ENCODE measurements around the gene ARHGAP44. TPM values are rescaled to one million over a fixed set of nuclear protein-coding genes. Genes with fewer than 3 reads are reported as not detected.
A peak's percentile ranks its signal among the peaks of the same experiment; 100 is the strongest.
"Not testable (repeated sequence)": the region's sequence is repeated elsewhere in the genome, so short reads cannot be mapped to it uniquely, and the experiment has no call there.

Gene ARHGAP44
- total RNA-seq, 4 donors from 2014 or later = 11.2 to 19.7 (median 14.9) TPM

DNA sequence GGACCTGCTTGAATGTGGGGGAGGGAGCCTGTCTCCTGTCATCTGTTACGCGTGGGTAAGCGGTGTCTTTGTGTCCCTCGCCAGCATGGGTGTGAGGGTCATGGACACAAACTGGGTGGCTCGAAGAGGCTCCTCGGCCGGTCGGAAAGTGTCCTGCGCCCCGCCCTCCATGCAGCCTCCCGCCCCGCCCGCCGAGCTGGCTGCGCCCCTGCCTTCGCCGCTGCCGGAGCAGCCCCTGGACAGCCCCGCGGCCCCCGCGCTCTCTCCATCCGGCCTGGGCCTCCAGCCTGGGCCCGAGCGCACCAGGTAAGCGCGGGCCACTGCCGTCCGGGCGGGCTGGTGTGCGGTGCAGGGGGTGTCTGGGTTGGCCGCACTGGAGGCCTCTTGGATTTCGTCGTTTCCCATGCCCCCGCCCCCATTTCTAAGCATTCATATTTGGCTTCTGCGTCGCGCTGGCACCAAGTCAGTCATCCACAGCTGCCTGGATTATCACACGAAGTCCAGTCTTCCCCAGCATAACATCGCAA is 184.8 kb downstream of the ARHGAP44 start:
- no peak for DNase-seq
- no peaks in the 10 kb centered on the region for H3K27me3 ChIP-seq
- TF ChIP-seq CTCF (IDR thresholded peaks at IDR 0.05) (no peak), POLR2A (IDR thresholded peaks at IDR 0.05) (no peak)
- no peaks in the 10 kb centered on the region for H3K36me3 ChIP-seq
- H3K4me3 ChIP-seq = peak overlapping the region; percentile 1 to 37 (median 16)
- no peak overlapping the region for H3K27ac ChIP-seq
- H3K9me3 ChIP-seq = no peaks in the 10 kb centered on the region
- H3K4me1 ChIP-seq = peaks cover 0 to 11% (median 0%) of the 10 kb centered on the region in 4 donors

GRCh38 chr17:12977008-12977751 is 187.9 kb downstream of the ARHGAP44 start:
- TF ChIP-seq POLR2A (IDR thresholded peaks at IDR 0.05) = no peak
- no peak for TF ChIP-seq CTCF (IDR thresholded peaks at IDR 0.05)
- no peaks in the 10 kb centered on the region for H3K27me3 ChIP-seq
- H3K27ac ChIP-seq = no peak overlapping the region
- DNase-seq = no peak
- H3K4me1 ChIP-seq = peaks cover 0 to 11% (median 0%) of the 10 kb centered on the region in 4 donors
- H3K9me3 ChIP-seq = no peaks in the 10 kb centered on the region
- no peak overlapping the region for H3K4me3 ChIP-seq
- H3K36me3 ChIP-seq = no peaks in the 10 kb centered on the region

GRCh38 chr17:12978787-12979186 is 189.5 kb downstream of the ARHGAP44 start:
- not testable (repeated sequence) for H3K27me3 ChIP-seq, H3K27ac ChIP-seq, H3K36me3 ChIP-seq, DNase-seq, H3K4me1 ChIP-seq, H3K4me3 ChIP-seq, H3K9me3 ChIP-seq

- Histone ChIP-seq H3K27me3 (no peaks in the 10 kb centered on the region), H3K36me3 (no peaks in the 10 kb centered on the region), H3K4me1 (peaks cover 0 to 3% (median 0%) of the 10 kb centered on the region in 4 donors), H3K9me3 (no peaks in the 10 kb centered on the region), H3K4me3 (no peak overlapping the region), H3K27ac (no peak overlapping the region)
- no peak for TF ChIP-seq CTCF (IDR thresholded peaks at IDR 0.05)
- TF ChIP-seq POLR2A (IDR thresholded peaks at IDR 0.05) = no peak
- no peak for DNase-seq
These were observed 189.9 kb downstream of the ARHGAP44 start for GRCh38 chr17:12979246-12979645.

DNA sequence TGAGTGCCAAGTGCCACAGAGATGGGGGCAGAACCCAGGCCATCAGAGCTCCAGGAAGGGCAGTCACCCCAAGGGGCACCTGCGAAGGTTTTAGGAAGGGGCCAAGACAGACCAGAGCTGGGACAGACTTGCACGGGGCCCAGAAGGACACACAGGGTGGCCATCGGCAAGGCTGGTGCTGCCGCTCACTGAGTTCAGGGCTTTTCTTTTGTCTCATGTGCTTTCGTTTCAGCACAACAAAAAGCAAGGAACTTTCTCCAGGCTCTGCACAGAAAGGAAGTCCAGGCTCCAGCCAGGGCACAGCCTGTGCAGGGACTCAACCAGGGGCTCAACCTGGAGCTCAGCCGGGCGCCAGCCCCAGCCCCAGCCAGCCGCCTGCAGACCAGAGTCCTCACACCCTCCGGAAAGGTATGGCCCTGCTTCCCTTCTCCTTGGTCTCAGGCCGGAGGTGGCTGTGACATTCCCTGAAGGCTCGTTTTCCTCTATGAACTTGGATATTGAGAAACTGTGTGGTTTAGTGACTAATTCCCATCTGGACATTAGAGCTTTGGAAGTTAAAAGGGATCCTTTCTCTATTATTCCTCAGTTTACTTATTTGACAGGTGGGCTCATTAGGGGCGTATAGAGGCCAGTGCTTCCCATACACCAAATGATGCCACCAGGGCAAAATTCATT is 190.7 kb downstream of the ARHGAP44 start:
- no peaks in the 10 kb centered on the region for H3K36me3 ChIP-seq
- TF ChIP-seq CTCF (IDR thresholded peaks at IDR 0.05) (no peak), POLR2A (IDR thresholded peaks at IDR 0.05) (no peak)
- H3K4me1 ChIP-seq = no peaks in the 10 kb centered on the region
- no peaks in the 10 kb centered on the region for H3K9me3 ChIP-seq
- DNase-seq = no peak
- no peaks in the 10 kb centered on the region for H3K27me3 ChIP-seq
- H3K27ac ChIP-seq = no peak overlapping the region
- H3K4me3 ChIP-seq = no peak overlapping the region

DNA sequence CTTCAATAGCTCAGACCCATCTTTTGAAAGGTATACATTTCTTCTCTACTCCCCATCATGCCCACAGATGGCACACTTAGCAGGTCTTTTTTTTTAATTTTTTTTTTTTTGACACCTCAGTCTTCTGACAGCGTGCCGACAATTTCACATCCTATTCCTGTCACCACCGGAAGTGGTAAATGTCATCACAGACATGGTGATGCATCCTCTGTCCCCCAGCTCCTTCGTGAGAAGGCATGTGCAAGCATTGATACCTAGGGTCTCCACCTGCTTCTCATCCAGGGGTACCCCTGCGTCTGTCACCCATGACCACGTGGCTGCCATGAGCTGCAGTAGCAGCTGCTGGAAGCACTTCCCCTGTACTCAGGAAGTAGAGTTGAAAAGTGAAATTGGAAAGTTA is 192.9 kb downstream of the ARHGAP44 start:
- DNase-seq = no peak
- H3K9me3 ChIP-seq = no peaks in the 10 kb centered on the region
- H3K27me3 ChIP-seq = no peaks in the 10 kb centered on the region
- no peak overlapping the region for H3K4me3 ChIP-seq
- H3K27ac ChIP-seq = no peak overlapping the region
- H3K4me1 ChIP-seq = no peaks in the 10 kb centered on the region
- no peak for TF ChIP-seq POLR2A (IDR thresholded peaks at IDR 0.05)
- TF ChIP-seq CTCF (IDR thresholded peaks at IDR 0.05) = no peak
- H3K36me3 ChIP-seq = no peaks in the 10 kb centered on the region
